AG08396 (cell line): ENCODE results near the gene DCDC2.
"Not testable (repeated sequence)": the region's sequence is repeated elsewhere in the genome, so short reads cannot be mapped to it uniquely, and the experiment has no call there.

ENCODE experiments used
- DNase-seq: peaks from one replicate; pipeline ENCODE4 v3.0.0; 2012; ENCODE audit warnings: low spot score, mixed read lengths

DCDC2 gene

DNA sequence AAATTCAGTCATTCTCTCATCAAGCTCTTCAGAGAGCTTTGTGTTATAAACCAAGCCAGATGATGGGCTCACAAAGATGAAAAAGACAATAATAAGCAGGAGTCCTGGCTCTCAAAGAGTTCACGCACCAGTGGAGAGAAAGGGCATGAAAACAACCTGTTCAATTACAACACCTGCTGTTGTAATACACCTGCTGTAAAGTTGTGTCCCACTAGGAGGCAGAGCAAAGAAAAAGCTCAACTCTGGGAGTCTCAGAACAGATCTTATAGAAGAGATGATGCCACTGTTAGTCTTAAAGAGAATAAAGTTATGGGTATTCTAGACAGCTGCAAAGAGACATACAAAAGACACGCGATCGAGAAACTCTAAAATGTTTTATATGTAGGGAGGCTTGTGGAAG is 100.6 kb downstream of the DCDC2 start:
- no peak for DNase-seq

DNA sequence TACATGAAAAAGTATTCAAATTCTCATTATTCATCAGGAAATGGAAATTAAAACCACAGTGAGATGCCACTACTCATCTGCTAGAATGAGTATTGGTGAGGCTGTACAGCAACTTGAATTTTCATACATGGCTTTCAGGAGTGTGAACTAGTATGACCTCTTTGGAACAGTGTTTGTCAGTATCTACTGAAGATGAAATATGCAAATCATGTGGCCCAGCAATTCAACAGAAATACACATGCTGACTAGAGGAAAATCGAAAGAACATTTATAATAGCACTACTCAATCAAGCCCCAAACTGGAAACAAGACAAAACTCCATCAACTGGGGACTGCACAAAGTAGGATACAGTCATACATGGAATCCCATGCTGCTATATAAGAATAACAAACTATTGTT is 102.2 kb downstream of the DCDC2 start:
- no peak for DNase-seq

- no peak for DNase-seq
Measured at GRCh38 chr6:24253360-24253759, 104.5 kb downstream of the DCDC2 start.

DNA sequence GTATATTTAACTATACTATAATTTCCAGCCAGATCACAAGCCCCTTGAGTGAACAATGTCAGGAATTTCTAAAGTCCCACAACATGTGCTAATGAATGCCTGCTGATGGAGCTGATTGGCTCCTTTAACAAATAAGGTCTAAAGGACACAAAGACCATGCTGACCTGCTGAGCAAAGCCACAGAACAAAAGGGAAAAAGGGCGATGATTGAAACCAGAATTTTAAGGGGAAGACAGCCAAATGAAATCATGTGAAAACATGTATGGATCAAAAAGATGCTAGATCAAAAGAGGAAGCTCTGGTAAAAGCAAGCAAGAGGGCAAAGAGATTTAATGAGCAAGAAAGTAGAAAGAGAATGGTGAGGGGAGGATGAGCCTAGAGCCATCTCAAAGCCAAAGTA is 105.6 kb downstream of the DCDC2 start:
- DNase-seq = no peak

- DNase-seq = no peak
Measured at GRCh38 chr6:24251339-24251738, 106.5 kb downstream of the DCDC2 start.

DNA sequence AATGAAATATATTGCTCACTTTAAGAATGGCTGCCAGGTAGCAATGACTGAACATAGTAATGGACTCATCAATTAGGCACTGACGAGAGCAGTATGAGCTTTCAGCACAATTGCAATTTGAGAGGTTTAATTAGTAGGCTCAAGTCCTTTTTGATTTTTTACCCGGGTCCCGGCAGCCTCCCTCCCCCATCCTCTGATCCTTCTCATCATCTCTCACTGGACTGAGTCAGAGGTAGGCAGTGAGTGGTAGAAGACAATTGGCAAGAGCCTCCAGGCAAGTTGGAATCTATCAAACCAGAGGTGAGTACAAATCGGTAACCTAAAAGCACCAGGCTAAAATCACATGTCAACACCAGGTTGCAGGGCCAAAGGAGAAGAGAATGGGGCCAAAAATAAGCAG is 107.9 kb downstream of the DCDC2 start:
- no peak for DNase-seq

DNA sequence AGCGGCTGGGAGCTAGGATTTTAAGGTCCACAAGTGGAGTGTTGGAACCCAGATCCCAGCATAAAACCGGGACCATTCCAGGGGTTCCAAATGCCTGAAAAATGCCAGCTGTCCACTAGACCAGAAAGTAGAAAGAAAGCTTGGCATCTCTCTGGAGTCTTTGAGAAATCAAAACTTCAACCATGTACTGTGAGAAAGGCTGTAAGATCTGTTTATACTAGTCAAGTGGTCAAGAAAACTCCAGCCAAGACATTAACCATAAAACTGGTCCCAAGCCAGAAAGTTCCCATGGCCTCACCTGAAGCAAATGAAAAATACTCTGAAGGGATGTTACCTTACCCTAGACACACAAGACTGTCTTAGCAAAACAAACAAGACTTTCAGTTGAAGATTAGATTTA is 112.6 kb downstream of the DCDC2 start:
- DNase-seq = no peak

DNA sequence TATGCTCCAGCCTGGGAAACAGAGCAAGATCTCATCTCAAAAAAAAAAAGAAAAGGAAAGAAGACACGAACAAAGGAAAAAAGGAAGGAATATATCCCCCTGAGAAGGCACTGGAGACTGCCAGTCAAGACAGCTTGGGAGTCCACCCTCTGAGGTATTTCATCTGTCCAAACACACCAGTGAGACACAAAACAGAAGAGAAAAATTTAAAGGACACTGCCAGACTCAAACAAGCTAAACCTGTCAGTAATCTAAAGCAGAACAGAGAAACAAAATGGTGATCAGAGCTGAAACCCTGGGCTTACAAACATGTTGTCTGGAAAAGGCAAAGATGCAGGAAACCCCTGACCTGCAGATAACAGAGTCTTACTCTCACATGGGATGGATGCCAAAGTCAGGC is 114.9 kb downstream of the DCDC2 start:
- DNase-seq = no peak

- not testable (repeated sequence) for DNase-seq
Measured at GRCh38 chr6:24241779-24242178, 116.1 kb downstream of the DCDC2 start.

DNA sequence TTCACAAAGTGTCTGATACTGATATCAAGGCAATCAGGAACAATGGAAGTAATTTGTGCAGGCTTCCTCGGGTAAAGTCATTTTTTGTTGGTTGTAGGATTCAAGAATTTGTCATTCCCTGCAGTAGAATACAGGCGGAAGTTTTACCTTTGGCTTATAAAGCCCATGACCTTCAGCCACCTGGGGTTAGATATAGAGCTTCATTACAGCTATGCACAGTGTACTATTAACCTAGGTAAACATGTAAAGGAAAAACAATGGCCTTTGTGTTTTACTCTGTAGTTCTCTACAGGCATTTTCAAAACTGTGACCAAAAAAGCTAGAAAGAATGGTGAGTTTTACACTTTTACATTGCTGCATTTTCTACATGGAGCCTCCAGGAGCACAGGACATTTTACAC is 116.9 kb downstream of the DCDC2 start:
- no peak for DNase-seq

DNA sequence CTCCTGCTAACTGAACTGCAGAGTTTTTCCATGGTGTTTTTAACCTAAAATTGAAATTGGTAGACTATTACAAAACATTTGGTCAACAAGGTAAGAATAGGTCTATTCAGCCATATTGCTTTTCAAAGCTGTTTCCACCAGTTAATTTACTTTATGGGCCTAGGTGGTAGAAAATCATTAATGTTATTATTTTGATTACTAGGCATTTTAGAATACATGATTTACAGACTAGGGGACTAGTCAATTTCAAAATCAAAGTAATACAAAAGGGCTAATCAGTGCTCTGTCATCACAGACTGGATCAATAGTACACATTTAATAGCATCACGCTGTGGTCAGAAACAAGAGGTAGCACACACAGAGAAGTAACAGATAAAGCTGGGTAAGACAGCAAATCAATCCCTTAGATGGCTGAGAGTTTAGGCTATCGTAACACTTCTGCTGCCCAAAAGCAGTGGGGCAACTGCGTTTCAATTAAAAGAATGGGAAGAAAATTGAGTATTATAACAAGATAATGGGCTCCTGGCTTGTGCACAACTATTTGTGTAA is 117.4 kb downstream of the DCDC2 start:
- no peak for DNase-seq

DNA sequence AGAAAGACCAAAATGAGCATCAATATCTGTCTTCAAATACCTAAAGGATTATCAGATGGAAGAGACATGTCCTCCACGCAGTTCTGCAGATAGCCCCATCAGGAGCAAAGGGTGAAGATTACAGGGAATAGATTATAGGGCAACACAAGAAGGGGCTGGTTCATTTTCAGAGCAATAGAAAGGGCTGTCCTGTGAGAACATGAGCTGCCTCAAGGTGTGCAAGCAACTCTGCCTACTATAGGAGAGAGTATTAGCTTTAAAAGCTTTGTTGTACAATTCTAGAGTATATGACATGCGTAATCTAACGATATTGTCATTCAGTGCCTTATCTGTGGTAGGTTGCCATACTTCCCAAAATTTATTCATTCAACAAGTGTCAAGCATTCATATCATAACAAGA is 119.2 kb downstream of the DCDC2 start:
- no peak for DNase-seq

- DNase-seq = not testable (repeated sequence)
Measured at GRCh38 chr6:24236779-24237178, 121.1 kb downstream of the DCDC2 start.

DNA sequence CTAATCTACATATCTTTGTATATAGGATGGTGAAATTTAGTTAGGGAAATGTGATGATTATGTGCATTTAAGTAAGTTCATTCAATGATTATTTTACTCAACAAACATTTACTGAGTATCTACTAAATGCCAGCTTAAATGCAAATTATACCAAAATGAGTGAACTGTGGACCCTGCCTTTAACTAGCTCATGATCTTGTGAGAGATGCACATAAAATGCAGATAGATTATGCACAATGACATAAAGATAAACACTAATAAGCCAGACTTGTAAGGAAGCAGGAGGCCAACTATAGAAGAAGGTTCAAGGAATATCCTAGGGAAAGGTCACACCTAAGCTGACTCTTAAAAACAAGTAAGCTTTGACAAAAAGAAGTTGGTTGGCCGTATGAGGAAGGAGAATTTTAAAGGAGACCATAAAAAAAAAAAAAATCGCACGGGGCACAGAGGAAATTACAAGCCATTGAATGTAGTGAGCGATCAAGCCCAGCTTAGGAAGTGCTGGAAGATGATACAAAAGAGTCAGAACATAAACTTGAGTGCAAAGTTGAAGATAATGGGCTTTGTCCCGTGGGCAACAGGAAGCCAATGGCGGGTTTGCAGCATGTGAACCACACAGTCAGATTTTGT is 123.9 kb downstream of the DCDC2 start:
- DNase-seq = no peak

- DNase-seq = no peak
Measured at GRCh38 chr6:24231438-24231977, 126.4 kb downstream of the DCDC2 start.

- no peak for DNase-seq
Measured at GRCh38 chr6:24229696-24230405, 128.0 kb downstream of the DCDC2 start.

GRCh38 chr6:24228681-24229255 is 129.1 kb downstream of the DCDC2 start:
- DNase-seq = no peak

DNA sequence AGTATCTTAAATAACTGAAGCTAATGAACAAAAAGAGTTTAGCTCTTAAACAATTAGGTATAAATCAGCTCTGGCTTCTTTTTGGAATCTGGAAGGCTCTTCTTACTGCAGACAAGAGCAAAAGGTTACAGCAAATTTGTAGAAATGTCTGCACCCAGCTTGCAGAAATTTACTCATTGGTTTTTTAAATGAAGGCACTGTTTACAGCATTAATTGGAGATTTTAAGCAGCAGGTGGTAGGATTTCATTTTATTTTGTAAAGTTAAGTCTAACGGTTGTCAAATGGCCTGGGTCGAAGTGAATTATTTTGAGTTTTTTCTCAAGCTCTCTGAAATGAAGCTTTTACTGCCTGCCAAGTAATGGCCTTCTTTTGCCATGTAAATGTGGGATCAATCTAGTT is 129.7 kb downstream of the DCDC2 start:
- DNase-seq = no peak

- DNase-seq = no peak
Measured at GRCh38 chr6:24227556-24227955, 130.3 kb downstream of the DCDC2 start.

GRCh38 chr6:24226541-24226940 is 131.3 kb downstream of the DCDC2 start:
- no peak for DNase-seq

- DNase-seq = no peak
Measured at GRCh38 chr6:24225838-24226237, 132.0 kb downstream of the DCDC2 start.

GRCh38 chr6:24223115-24223919 is 134.5 kb downstream of the DCDC2 start:
- DNase-seq = no peak
